Measurements from ENCODE around the gene CFAP251. TPM values are rescaled to one million over a fixed set of nuclear protein-coding genes. Genes with fewer than 3 reads are reported as not detected.

CFAP251 gene
- total RNA-seq, 1 experiment from 2014 or later, result 2.6 TPM

GRCh38 chr12:122026706-122027333 lies 108.4 kb downstream of the CFAP251 start:
- peaks cover 67% of the 10 kb centered on the region for H3K79me2 ChIP-seq (ENCODE audit: insufficient read depth, low read length)
- ATAC-seq, result no peak
- no peak overlapping the region for H3K9ac ChIP-seq (ENCODE audit: low read length)
- no peak overlapping the region for H3K27ac ChIP-seq (ENCODE audit: low read depth, low read length)
- intact Hi-C loops (cut with micrococcal nuclease), result no loop called here
- RAD21 ChIA-PET (ENCODE audit: low non-redundant PET in 1 of 2, low total read pairs in 2 of 2, uncharacterized antibody in 2 of 2, unreplicated experiment in 2 of 2), result no interaction called here
- no peaks in the 10 kb centered on the region for H4K20me1 ChIP-seq (ENCODE audit: insufficient read depth)
- H3K36me3 ChIP-seq (ENCODE audit: control insufficient read depth in 1 of 2, insufficient read depth in 2 of 2, low read length in 2 of 2), result no peaks in the 10 kb centered on the region
- POLR2A ChIA-PET, result interaction anchor here (0.5 to 0.6 kb wide), 2 partner anchors 87 to 177 kb away, joined by 3 to 5 read pairs; partner anchors contain the start of gene B3GNT4
- BruUV-seq (replicated peaks), result no TSS peak
- CTCF ChIA-PET, result no interaction called here
- no peaks in the 10 kb centered on the region for H3K9me3 ChIP-seq (ENCODE audit: control insufficient read depth in 1 of 2, insufficient read depth in 1 of 2, low read depth in 1 of 2, low read length in 2 of 2)
- DNase-seq (ENCODE audit: low read depth, low spot score), result no peak
- TF ChIP-seq CTCF (IDR thresholded peaks at IDR 0.05 in 2 of 3, conservative IDR thresholded peaks at IDR 0.05 in 1 of 3; ENCODE audit: borderline replicate concordance in 1 of 3, insufficient read depth in 1 of 3, low read depth in 2 of 3, low read length in 2 of 3) (0 out of 6 replicates have a peak, but pooled peaks of 2 of the 3 experiments have one; percentile 4 to 11), SRF (IDR thresholded peaks at IDR 0.05; ENCODE audit: low read depth) (no peak)
- H2AFZ ChIP-seq (ENCODE audit: low read depth, low read length, poor library complexity, severe bottlenecking), result no peak overlapping the region
- no peaks in the 10 kb centered on the region for H3K9me2 ChIP-seq (ENCODE audit: insufficient read depth)
- no peaks in the 10 kb centered on the region for H3K27me3 ChIP-seq (ENCODE audit: insufficient read depth, low read length)
- no peak overlapping the region for H3K4me2 ChIP-seq (ENCODE audit: low read length)
- H3K4me1 ChIP-seq (ENCODE audit: control insufficient read depth in 1 of 2, insufficient read depth in 2 of 2, low read length in 2 of 2), result peaks cover 10 to 20% of the 10 kb centered on the region in 2 experiments
- no peak overlapping the region for H3K4me3 ChIP-seq (replicated peaks in 1 of 2; ENCODE audit: low read depth in 1 of 2, low read length in 2 of 2)

GRCh38 chr12:122028165-122028904 lies 109.9 kb downstream of the CFAP251 start:
- no TSS peak for BruUV-seq (replicated peaks)
- H3K9ac ChIP-seq (ENCODE audit: low read length), result no peak overlapping the region
- H3K79me2 ChIP-seq (ENCODE audit: insufficient read depth, low read length), result peaks cover 72% of the 10 kb centered on the region
- TF ChIP-seq EZH2phosphoT487 (IDR thresholded peaks at IDR 0.05; ENCODE audit: borderline replicate concordance) (no peak), ZBTB33 (IDR thresholded peaks at IDR 0.05; ENCODE audit: extremely low read depth, insufficient replicate concordance, low read length) (no peak)
- DNase-seq (ENCODE audit: low read depth, low spot score) (no peak), ATAC-seq (no peak)
- H3K4me1 ChIP-seq (ENCODE audit: control insufficient read depth in 1 of 2, insufficient read depth in 2 of 2, low read length in 2 of 2), result peaks cover 10 to 15% of the 10 kb centered on the region in 2 experiments
- ChIA-PET POLR2A (no interaction called here), RAD21 (ENCODE audit: low non-redundant PET in 1 of 2, low total read pairs in 2 of 2, uncharacterized antibody in 2 of 2, unreplicated experiment in 2 of 2) (no interaction called here), CTCF (interaction anchor here (1.0 kb wide), 2 partner anchors 110 to 234 kb away, joined by 3 to 4 read pairs; partner anchors contain the start of genes CFAP251 and RHOF)
- H3K36me3 ChIP-seq (ENCODE audit: control insufficient read depth in 1 of 2, insufficient read depth in 2 of 2, low read length in 2 of 2), result no peaks in the 10 kb centered on the region
- no peaks in the 10 kb centered on the region for H3K27me3 ChIP-seq (ENCODE audit: insufficient read depth, low read length)
- intact Hi-C loops (cut with micrococcal nuclease), result no loop called here
- H4K20me1 ChIP-seq (ENCODE audit: insufficient read depth), result no peaks in the 10 kb centered on the region
- H3K4me3 ChIP-seq (replicated peaks in 1 of 2; ENCODE audit: low read depth in 1 of 2, low read length in 2 of 2), result no peak overlapping the region
- no peak overlapping the region for H3K4me2 ChIP-seq (ENCODE audit: low read length)
- no peak overlapping the region for H3K27ac ChIP-seq (ENCODE audit: low read depth, low read length)
- H3K9me3 ChIP-seq (ENCODE audit: control insufficient read depth in 1 of 2, insufficient read depth in 1 of 2, low read depth in 1 of 2, low read length in 2 of 2), result no peaks in the 10 kb centered on the region
- no peaks in the 10 kb centered on the region for H3K9me2 ChIP-seq (ENCODE audit: insufficient read depth)
- no peak overlapping the region for H2AFZ ChIP-seq (ENCODE audit: low read depth, low read length, poor library complexity, severe bottlenecking)

Data from HCT116 (cell line).